Gastrocnemius medialis (tissue), 4 donors: ENCODE measurements around the gene KMT2E. TPM values are rescaled to one million over a fixed set of nuclear protein-coding genes. Genes with fewer than 3 reads are reported as not detected.

ENCODE experiments used
- ATAC-seq, 2 donors: fragments of 150-250 bp; one replicate each; pipeline ENCODE4 v1.9.1; 2016
- DNase-seq, 2 donors: peaks; one replicate each; pipeline ENCODE4 v3.0.0-alpha.2; 2019
- H3K27ac ChIP-seq, 4 donors: fragments of 200-600 bp; sonication (generic); 1 replicate in 1 of 4; 2 replicates in 3 of 4; pipeline ENCODE4 v1.5.1; 2016 to 2018; ENCODE audit warnings: mild to moderate bottlenecking in 2 of 4, moderate library complexity in 1 of 4
- H3K27me3 ChIP-seq, 3 donors: fragments of 200-600 bp; sonication (generic) in 2 of 3; 1 replicate in 1 of 3; 2 replicates in 2 of 3; pipeline versions ENCODE4 v1.5.1 to v1.6.0; 2016 to 2019; ENCODE audit warnings: mild to moderate bottlenecking in 1 of 3, moderate library complexity in 1 of 3
- H3K36me3 ChIP-seq, 2 donors: fragments of 200-600 bp; sonication (generic) in 1 of 2; one replicate each; pipeline ENCODE4 v1.5.1; 2017 to 2018
- H3K4me1 ChIP-seq, 2 donors: fragments of 200-600 bp; sonication (generic) in 1 of 2; one replicate each; pipeline ENCODE4 v1.5.1; 2016 to 2017; ENCODE audit warnings: mild to moderate bottlenecking in 2 of 2
- H3K4me3 ChIP-seq, 4 donors: fragments of 200-600 bp; sonication (generic) in 3 of 4; 1 replicate in 1 of 4; 2 replicates in 3 of 4; pipeline ENCODE4 v1.5.1; 2016 to 2019; ENCODE audit warnings: mild to moderate bottlenecking in 2 of 4
- H3K9me3 ChIP-seq, 3 donors: fragments of 200-600 bp; sonication (generic) in 2 of 3; 1 replicate in 1 of 3; 2 replicates in 2 of 3; pipeline ENCODE4 v1.5.1; 2016 to 2019
- POLR2A ChIP-seq, 2 donors: fragments of 450-650 bp; IDR thresholded peaks; one replicate each; pipeline ENCODE4 v1.6.1; 2017; ENCODE audit warnings: antibody characterized with exemption in 2 of 2, mild to moderate bottlenecking in 2 of 2, moderate library complexity in 2 of 2
- in situ Hi-C, 4 donors: fragments of 200-750 bp; cut with MboI; loops; one replicate each; pipeline versions ENCODE4 v1.15.0 to v1.8.0; 2017; ENCODE audit warnings: low sequenced_read_pairs in 4 of 4
- intact Hi-C: fragments of 100-400 bp; cut with DNase I; formaldehyde crosslinking; loops from one replicate; pipeline ENCODE4 v1.15.1; 2023; ENCODE audit warnings: low total_unique reads
- total RNA-seq, 4 donors: library from RNA; depleted of rRNA; stranded (reverse); fragments of >200 nt; gene quantifications; one replicate each; pipeline versions ENCODE4 v1.1.0 to v1.2.3, GENCODE V29; 2016
- TF ChIP-seq, protein P1 (sequence below), 5 experiments: fragments of 450-650 bp in 3 of 5; fragments of 200-600 bp in 2 of 5; sonication (generic) in 2 of 5; IDR thresholded peaks in 4 of 5; conservative IDR thresholded peaks in 1 of 5; 1 replicate in 4 of 5; 2 replicates in 1 of 5; pipeline ENCODE4 v1.5.1; 2016 to 2019; ENCODE audit warnings: antibody characterized with exemption in 5 of 5, mild to moderate bottlenecking in 3 of 5, moderate library complexity in 3 of 5

KMT2E gene
- total RNA-seq, 4 donors from 2014 or later: 29.7 to 72.1 (median 38.0) TPM

DNA sequence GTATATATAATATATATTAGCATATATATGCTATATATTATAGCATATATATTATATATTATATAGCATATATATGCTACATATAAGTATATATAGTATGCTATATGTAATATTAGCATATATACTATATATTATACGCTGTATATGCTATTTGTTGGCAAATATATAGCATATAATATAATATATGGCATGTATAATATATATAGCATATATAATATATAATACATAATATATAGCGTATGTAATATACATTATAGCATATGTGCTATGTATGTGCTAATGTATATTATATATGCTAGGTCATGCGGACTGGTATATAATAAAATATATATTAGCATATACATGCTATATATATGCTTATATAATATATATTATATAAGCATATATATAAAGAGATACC is 72.8 kb downstream of the KMT2E start:
- intact Hi-C loops: no loop called here

DNA sequence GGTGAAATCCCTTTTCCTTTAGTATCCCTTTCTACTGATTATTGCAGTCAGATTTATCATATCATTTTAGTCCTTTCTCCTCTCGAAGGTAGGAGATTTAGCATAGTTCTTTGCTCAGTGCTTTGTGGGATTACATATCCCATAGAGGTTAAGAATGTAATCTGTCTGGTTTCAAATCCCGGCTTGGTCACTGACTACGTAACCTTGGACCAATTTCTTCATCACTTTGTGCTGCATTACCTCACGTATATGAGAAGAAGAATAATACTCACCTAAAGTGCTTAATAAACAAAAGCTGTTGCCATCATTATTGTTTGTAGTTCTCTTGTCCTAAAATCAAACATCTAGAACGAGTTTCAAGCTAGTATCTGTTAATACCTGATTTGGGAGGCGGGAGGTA is 74.0 kb downstream of the KMT2E start:
- H3K36me3 ChIP-seq: peaks cover 0 to 44% of the 10 kb centered on the region in 2 donors
- H3K9me3 ChIP-seq: no peaks in the 10 kb centered on the region
- TF ChIP-seq, protein P1, sequence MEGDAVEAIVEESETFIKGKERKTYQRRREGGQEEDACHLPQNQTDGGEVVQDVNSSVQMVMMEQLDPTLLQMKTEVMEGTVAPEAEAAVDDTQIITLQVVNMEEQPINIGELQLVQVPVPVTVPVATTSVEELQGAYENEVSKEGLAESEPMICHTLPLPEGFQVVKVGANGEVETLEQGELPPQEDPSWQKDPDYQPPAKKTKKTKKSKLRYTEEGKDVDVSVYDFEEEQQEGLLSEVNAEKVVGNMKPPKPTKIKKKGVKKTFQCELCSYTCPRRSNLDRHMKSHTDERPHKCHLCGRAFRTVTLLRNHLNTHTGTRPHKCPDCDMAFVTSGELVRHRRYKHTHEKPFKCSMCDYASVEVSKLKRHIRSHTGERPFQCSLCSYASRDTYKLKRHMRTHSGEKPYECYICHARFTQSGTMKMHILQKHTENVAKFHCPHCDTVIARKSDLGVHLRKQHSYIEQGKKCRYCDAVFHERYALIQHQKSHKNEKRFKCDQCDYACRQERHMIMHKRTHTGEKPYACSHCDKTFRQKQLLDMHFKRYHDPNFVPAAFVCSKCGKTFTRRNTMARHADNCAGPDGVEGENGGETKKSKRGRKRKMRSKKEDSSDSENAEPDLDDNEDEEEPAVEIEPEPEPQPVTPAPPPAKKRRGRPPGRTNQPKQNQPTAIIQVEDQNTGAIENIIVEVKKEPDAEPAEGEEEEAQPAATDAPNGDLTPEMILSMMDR (IDR thresholded peaks at IDR 0.05 in 4 of 5, conservative IDR thresholded peaks at IDR 0.05 in 1 of 5): no peak
- intact Hi-C loops (no loop called here), in situ Hi-C loops (no loop called here)
- peaks cover 0 to 4% of the 10 kb centered on the region in 2 donors for H3K4me1 ChIP-seq
- no peak overlapping the region for H3K4me3 ChIP-seq
- H3K27me3 ChIP-seq: no peaks in the 10 kb centered on the region
- ATAC-seq (no peak), DNase-seq (no peak)
- peak overlapping the region in 2 of 4 donors; percentile 20 for H3K27ac ChIP-seq

More for the DNA sequence above, 72.8 kb downstream of the KMT2E start:
- no peak overlapping the region for H3K27ac ChIP-seq
- H3K9me3 ChIP-seq: no peaks in the 10 kb centered on the region
- H3K27me3 ChIP-seq: no peaks in the 10 kb centered on the region
- TF ChIP-seq POLR2A (IDR thresholded peaks at IDR 0.05): no peak
- in situ Hi-C loops: no loop called here
- no peak for DNase-seq
- peaks cover 0 to 46% of the 10 kb centered on the region in 2 donors for H3K36me3 ChIP-seq
- H3K4me1 ChIP-seq: peaks cover 0 to 4% of the 10 kb centered on the region in 2 donors
- no peak overlapping the region for H3K4me3 ChIP-seq
- no peak for ATAC-seq

DNA sequence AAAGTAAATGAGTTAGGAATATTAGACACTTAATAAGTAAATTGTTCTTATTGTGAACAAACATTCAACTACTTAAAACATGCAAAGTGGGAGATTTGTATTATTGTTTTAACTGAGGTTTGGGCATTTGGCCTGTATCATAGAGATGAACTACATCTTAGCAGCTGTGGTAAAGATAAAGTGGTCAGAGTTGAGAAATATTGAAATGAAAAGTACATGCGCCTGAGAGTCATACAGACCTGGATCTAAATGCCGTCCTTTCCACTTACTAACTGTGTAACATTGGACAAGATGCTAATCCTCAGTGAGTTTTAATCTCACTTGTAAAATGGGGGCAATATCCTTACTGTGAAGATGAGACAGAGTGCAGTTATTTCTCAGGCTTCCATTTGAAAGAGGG is 74.5 kb downstream of the KMT2E start:
- ATAC-seq: no peak
- Histone ChIP-seq H3K4me3 (no peak overlapping the region), H3K9me3 (no peaks in the 10 kb centered on the region), H3K36me3 (peaks cover 0 to 44% of the 10 kb centered on the region in 2 donors), H3K27ac (peak overlapping the region in 3 of 4 donors; percentile 3 to 20 (median 20)), H3K27me3 (no peaks in the 10 kb centered on the region), H3K4me1 (peaks cover 0 to 4% of the 10 kb centered on the region in 2 donors)
- in situ Hi-C loops (no loop called here), intact Hi-C loops (no loop called here)
- no peak for TF ChIP-seq POLR2A (IDR thresholded peaks at IDR 0.05)
- TF ChIP-seq, protein P1 (IDR thresholded peaks at IDR 0.05 in 4 of 5, conservative IDR thresholded peaks at IDR 0.05 in 1 of 5): no peak
- DNase-seq: no peak

DNA sequence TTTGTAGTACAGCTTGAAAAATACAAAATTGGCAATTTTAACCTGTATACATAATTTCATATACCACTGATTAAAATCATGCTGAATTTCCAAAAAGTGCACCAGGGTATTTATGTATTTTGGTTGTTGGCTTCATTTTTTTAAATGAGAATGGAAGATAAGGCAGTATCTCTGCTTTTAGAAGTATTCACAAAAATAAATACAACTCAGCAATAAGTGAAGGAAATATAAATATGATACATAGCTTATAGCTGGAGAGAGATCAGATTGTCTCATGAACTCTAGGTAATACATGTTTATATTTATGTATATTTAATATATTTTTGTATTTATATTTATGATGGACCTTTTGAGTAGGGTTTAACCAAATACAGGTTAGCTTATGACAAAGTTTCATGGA is 81.0 kb downstream of the KMT2E start:
- peak overlapping the region in 1 of 4 donors; percentile 75 for H3K27ac ChIP-seq
- no peaks in the 10 kb centered on the region for H3K9me3 ChIP-seq
- peaks cover 0 to 42% of the 10 kb centered on the region in 2 donors for H3K36me3 ChIP-seq
- TF ChIP-seq, protein P1 (IDR thresholded peaks at IDR 0.05 in 4 of 5, conservative IDR thresholded peaks at IDR 0.05 in 1 of 5): no peak
- no peak for TF ChIP-seq POLR2A (IDR thresholded peaks at IDR 0.05)
- no peaks in the 10 kb centered on the region for H3K27me3 ChIP-seq
- DNase-seq: no peak
- intact Hi-C loops (no loop called here), in situ Hi-C loops (no loop called here)
- H3K4me3 ChIP-seq: no peak overlapping the region
- no peak for ATAC-seq
- H3K4me1 ChIP-seq: peaks cover 18 to 27% of the 10 kb centered on the region in 2 donors

DNA sequence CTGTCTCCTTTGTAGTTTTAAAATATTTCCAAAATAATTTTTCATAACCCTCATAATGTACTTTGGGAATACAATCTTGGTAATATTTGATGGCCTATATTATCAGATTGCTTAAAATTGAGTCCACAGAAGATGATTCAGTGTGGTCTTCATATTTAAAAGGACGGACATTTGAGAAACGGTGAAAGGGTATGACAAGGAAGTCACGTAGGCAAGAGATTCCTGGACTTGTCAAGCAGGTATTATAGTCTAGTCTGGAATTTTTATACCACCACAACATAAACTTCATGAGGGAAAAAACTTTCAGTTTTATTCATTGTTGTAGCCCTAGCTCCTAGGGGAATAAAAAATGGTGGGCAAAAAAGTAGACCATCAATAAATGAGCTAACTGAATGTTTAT is 82.3 kb downstream of the KMT2E start:
- Histone ChIP-seq H3K4me1 (peaks cover 18 to 39% of the 10 kb centered on the region in 2 donors), H3K36me3 (peaks cover 0 to 31% of the 10 kb centered on the region in 2 donors), H3K27me3 (no peaks in the 10 kb centered on the region), H3K27ac (peak overlapping the region; percentile 74 to 85 (median 75)), H3K4me3 (no peak overlapping the region), H3K9me3 (no peaks in the 10 kb centered on the region)
- intact Hi-C loops: no loop called here
- TF ChIP-seq, protein P1 (IDR thresholded peaks at IDR 0.05 in 4 of 5, conservative IDR thresholded peaks at IDR 0.05 in 1 of 5): no peak
- TF ChIP-seq POLR2A (IDR thresholded peaks at IDR 0.05): no peak
- ATAC-seq (no peak), DNase-seq (no peak)
- in situ Hi-C loops: no loop called here
